Fibroblast of skin of back (primary cell): ENCODE results near the gene VSIG8.

Experiments
- DNase-seq: peaks from one replicate; pipeline ENCODE4 v3.0.0-alpha.2; 2013

VSIG8 gene

GRCh38 chr1:159828176-159828575 is 34.3 kb downstream of the VSIG8 start:
- no peak for DNase-seq

DNA sequence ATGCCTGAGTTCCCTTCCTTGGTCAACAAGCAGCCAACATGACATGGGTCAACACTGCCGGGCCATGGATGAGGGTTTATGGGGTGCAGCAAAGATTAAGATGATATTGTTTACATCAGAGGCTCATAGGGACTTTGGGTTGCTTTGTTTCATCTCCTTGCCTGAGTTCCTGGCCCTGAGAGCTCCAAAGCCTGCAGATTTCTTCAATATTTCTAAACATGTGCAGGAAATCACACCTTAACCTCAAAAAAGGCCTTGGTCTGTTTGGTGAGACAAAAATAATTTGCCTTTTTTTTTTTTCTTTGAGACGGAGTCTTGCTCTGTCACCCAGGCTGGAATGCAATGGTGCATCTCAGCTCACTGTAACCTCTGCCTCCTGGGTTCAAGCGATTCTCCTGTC is 34.9 kb downstream of the VSIG8 start:
- no peak for DNase-seq

DNA sequence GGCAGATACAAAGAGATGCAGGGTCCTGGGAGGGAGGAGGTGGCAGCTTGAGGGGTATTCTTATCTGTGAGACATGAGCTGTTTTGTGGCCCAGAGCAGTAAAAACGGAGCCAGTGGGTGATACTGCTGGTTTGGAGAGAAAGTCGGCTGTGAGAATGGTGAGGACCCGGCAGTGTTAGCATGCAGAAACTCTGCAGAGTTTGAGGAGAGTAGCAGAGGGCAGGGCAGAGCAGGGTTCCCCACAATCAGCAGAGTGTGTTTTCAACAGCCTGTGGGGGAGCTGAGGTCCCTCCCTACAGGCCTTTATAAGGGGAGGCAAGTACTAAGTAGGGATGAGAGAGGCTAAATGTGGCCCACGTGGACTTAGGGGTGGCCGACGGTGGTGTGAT is 35.4 kb downstream of the VSIG8 start:
- DNase-seq: no peak

GRCh38 chr1:159826441-159827101 is 35.9 kb downstream of the VSIG8 start, which contains the start of gene SLAMF8:
TSS of gene SLAMF8 (plus strand) at chr1:159826873. CDS start at chr1:159826899, 26 bp downstream.
- no peak for DNase-seq

DNA sequence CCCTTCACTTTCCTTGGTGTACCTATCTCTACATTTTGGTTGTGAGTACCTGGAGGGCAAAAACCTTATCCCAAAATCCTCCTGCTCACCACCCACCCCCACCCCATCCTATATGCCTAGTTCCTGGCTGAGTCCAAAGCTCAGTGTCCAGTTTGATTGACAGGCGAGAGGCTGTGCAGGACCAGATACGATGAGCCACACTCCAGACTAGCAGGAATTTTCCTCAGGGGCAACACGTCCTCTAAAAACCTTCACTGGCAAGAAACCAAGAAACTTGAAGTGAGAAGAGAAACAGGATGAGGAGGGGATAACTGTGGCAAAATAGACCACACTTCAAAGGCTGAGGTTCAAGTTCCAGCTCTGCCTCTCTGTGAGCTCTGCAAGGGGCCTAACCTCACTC is 36.9 kb downstream of the VSIG8 start:
- no peak for DNase-seq

GRCh38 chr1:159823406-159823805 is 39.1 kb downstream of the VSIG8 start:
- no peak for DNase-seq

GRCh38 chr1:159821171-159821867 is 41.1 kb downstream of the VSIG8 start:
- no peak for DNase-seq

DNA sequence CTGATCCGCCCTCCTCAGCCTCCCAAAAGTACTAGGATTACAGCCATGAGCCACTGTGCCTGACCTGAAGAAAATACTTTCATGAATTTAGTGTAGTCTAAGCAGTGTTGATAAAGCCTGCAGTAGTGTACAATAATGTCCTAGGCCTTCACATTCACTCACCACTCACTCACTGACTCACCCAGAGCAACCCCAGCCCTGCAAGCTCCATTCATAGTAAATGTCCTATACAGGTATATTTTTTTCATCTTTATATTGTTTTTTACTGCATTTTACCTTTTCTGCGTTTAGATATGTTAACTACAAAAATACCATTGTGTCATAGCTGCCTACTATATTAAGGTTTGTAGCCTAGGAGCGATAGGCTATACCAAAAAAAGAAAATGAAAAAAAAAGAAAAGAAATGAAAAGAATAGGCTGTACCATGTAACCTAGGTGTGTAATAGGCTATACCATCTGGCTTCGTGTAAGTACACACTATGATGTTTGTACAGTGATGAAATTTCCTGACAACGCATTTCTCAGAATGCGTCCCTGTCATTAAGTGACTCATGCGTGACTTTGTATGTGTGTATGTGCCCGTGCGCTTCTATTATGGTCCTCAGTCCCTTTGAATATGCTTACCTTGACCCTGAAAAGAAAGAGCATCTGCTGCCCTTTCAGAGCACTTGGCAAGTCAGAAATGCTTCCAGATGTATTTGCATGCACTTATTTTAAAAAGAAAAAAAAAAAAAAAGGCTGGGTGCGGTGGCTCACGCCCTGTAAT is 45.0 kb downstream of the VSIG8 start:
- DNase-seq: peak; percentile 50

GRCh38 chr1:159815926-159816325 is 46.5 kb downstream of the VSIG8 start:
- DNase-seq: no peak

DNA sequence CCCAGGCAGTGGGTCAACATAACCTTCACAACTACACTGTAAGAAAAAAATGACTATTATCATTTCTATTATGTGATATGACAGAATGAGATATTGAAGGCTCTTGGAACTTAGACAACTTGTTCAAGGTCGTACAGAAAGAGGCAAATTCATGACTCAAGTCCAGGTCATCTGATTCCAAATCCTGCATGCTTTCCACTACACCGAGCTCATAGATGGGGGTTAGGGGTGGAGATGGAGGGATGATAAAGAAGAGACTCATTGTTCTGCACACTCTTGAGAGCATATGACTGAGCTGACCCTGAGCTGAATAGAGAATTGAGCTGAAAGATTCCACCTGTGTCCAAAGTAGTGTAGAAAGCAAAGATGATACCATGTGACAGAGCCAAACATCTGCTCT is 57.5 kb downstream of the VSIG8 start:
- peak; percentile 20 for DNase-seq
